IMR-90 (cell line): ENCODE measurements around the gene PLGRKT. TPM values are rescaled to one million over a fixed set of nuclear protein-coding genes. Genes with fewer than 3 reads are reported as not detected.

Experiments
- ATAC-seq: fragments of 200-7000 bp; cut with Tn5 transposase; 2 replicates; pipeline ENCODE4 v1.9.1; 2020; ENCODE audit warnings: low read depth, mild to moderate bottlenecking, moderate library complexity
- BruUV-seq: library from RNA; stranded (reverse); fragments of 400-500 nt; replicated peaks from 2 replicates; lab custom pipeline; 2021; lab: Mats Ljungman, UMichigan
- CTCF ChIA-PET: fragments of 300-600 bp; formaldehyde crosslinking; extraction: SDS; loops from one replicate; lab custom pipeline; 2021; ENCODE audit warnings: antibody characterized with exemption; lab: Yijun Ruan, JAX
- POLR2A ChIA-PET: fragments of 300-600 bp; sonication (Branson Sonifier 250); formaldehyde crosslinking; loops from one replicate; lab custom pipeline; 2022; ENCODE audit warnings: antibody characterized with exemption; ENCODE audit not compliant: unreplicated experiment; lab: Charles Lee
- DNase-seq: peaks from one replicate; pipeline ENCODE4 v3.0.0; 2013
- H2AFZ ChIP-seq: replicated peaks from 2 replicates; pipeline ENCODE3; 2013; ENCODE audit warnings: low read length, mild to moderate bottlenecking; ENCODE audit not compliant: poor library complexity
- H2AK5ac ChIP-seq: 2 replicates; pipeline ENCODE4 v1.6.1; 2013; ENCODE audit warnings: low read depth, low read length, inconsistent platforms
- H2AK9ac ChIP-seq: replicated peaks from 2 replicates; pipeline ENCODE3; 2013; ENCODE audit warnings: mild to moderate bottlenecking, low read depth, low read length, moderate library complexity; ENCODE audit not compliant: poor library complexity
- H2BK120ac ChIP-seq: 2 replicates; pipeline ENCODE4 v1.6.1; 2013; ENCODE audit warnings: low read depth, low read length, inconsistent platforms
- H2BK15ac ChIP-seq: 3 replicates; pipeline ENCODE4 v1.6.1; 2013; ENCODE audit warnings: low read depth, low read length, inconsistent platforms
- H2BK20ac ChIP-seq: 2 replicates; pipeline ENCODE4 v1.6.1; 2013; ENCODE audit warnings: low read depth, mild to moderate bottlenecking, inconsistent platforms, low read length, moderate library complexity
- H2BK5ac ChIP-seq: 2 replicates; pipeline ENCODE4 v1.6.1; 2013; ENCODE audit warnings: mild to moderate bottlenecking, low read depth, low read length, inconsistent platforms; ENCODE audit not compliant: poor library complexity, severe bottlenecking
- H3K14ac ChIP-seq: replicated peaks from 2 replicates; pipeline ENCODE4 v1.6.1; 2013; ENCODE audit warnings: low read depth, low read length, inconsistent platforms
- H3K18ac ChIP-seq: 2 replicates; pipeline ENCODE4 v1.6.1; 2013; ENCODE audit warnings: low read depth, low read length, control low read depth
- H3K23ac ChIP-seq: 2 replicates; pipeline ENCODE4 v1.6.1; 2013; ENCODE audit warnings: low read depth, low read length, inconsistent platforms
- H3K27ac ChIP-seq: 2 replicates; pipeline ENCODE4 v1.5.1; 2013; ENCODE audit warnings: mild to moderate bottlenecking, control low read depth, low read length; ENCODE audit not compliant: insufficient read depth
- H3K27me3 ChIP-seq: 2 replicates; pipeline ENCODE4 v1.6.1; 2013; ENCODE audit warnings: low read length; ENCODE audit not compliant: control insufficient read depth, insufficient read depth
- H3K36me3 ChIP-seq: 2 replicates; pipeline ENCODE4 v1.6.1; 2013; ENCODE audit warnings: low read length, mixed read lengths; ENCODE audit not compliant: control insufficient read depth, insufficient read depth
- H3K4ac ChIP-seq: 2 replicates; pipeline ENCODE4 v1.6.1; 2013; ENCODE audit warnings: low read depth, low read length, inconsistent platforms
- H3K4me1 ChIP-seq: 2 replicates; pipeline ENCODE4 v1.6.1; 2013; ENCODE audit warnings: low read length, mixed read lengths; ENCODE audit not compliant: control insufficient read depth, insufficient read depth
- H3K4me2 ChIP-seq: 2 replicates; pipeline ENCODE4 v1.6.1; 2013; ENCODE audit warnings: low read depth, mild to moderate bottlenecking, control low read depth, low read length, moderate library complexity
- H3K4me3 ChIP-seq: 2 replicates; pipeline ENCODE4 v1.5.1; 2013; ENCODE audit warnings: low read depth, mild to moderate bottlenecking, control low read depth, low read length, moderate library complexity; ENCODE audit not compliant: insufficient read depth
- H3K56ac ChIP-seq: 2 replicates; pipeline ENCODE4 v1.6.1; 2013; ENCODE audit warnings: low read length, inconsistent platforms; ENCODE audit not compliant: insufficient read depth; ENCODE audit errors: extremely low read depth
- H3K79me1 ChIP-seq, 2 experiments: 2 replicates each; pipeline ENCODE4 v1.6.1; 2013; ENCODE audit warnings: low read length in 2 of 2, inconsistent platforms in 1 of 2, low read depth in 1 of 2
- H3K9ac ChIP-seq: 2 replicates; pipeline ENCODE4 v1.6.1; 2013; ENCODE audit warnings: low read depth, low read length, control low read depth
- H3K9me1 ChIP-seq: 2 replicates; pipeline ENCODE4 v1.6.1; 2013; ENCODE audit warnings: low read length, inconsistent platforms; ENCODE audit not compliant: insufficient read depth
- H3K9me3 ChIP-seq: 2 replicates; pipeline ENCODE4 v1.6.1; 2013; ENCODE audit warnings: low read length; ENCODE audit not compliant: control insufficient read depth, insufficient read depth
- H4K20me1 ChIP-seq: 2 replicates; pipeline ENCODE4 v1.6.1; 2013; ENCODE audit warnings: low read length, inconsistent platforms; ENCODE audit not compliant: insufficient read depth
- H4K5ac ChIP-seq: 2 replicates; pipeline ENCODE4 v1.6.1; 2013; ENCODE audit warnings: mild to moderate bottlenecking, low read depth, low read length, control low read depth
- H4K8ac ChIP-seq, 2 experiments: 2 replicates each; pipeline ENCODE4 v1.6.1; 2013; ENCODE audit warnings: low read depth in 2 of 2, low read length in 2 of 2, control low read depth in 1 of 2, inconsistent platforms in 1 of 2
- H4K91ac ChIP-seq: 2 replicates; pipeline ENCODE4 v1.6.1; 2013; ENCODE audit warnings: low read depth, low read length, inconsistent platforms; ENCODE audit not compliant: insufficient read depth
- BHLHE40 ChIP-seq: fragments of 150-350 bp; IDR thresholded peaks from 2 replicates; pipeline ENCODE4 v1.6.1; 2016; ENCODE audit warnings: mild to moderate bottlenecking, low read depth, low read length
- CEBPB ChIP-seq: IDR thresholded peaks from 2 replicates; pipeline ENCODE4 v1.6.1; 2012; ENCODE audit warnings: low read depth, low read length, improper control_type of control experiment
- CTCF ChIP-seq: conservative IDR thresholded peaks from 2 replicates; pipeline ENCODE4 v1.5.1; 2012; ENCODE audit warnings: mild to moderate bottlenecking, low read depth, low read length, improper control_type of control experiment
- ELK1 ChIP-seq: fragments of 150-350 bp; IDR thresholded peaks from 2 replicates; pipeline ENCODE4 v1.6.1; 2016; ENCODE audit warnings: low read depth, mild to moderate bottlenecking, low read length, moderate library complexity, borderline replicate concordance
- FOS ChIP-seq: fragments of 150-350 bp; IDR thresholded peaks from 2 replicates; pipeline ENCODE4 v1.6.1; 2016; ENCODE audit warnings: low read depth, low read length
- MAFK ChIP-seq: IDR thresholded peaks from 2 replicates; pipeline ENCODE4 v1.6.1; 2012; ENCODE audit warnings: low read depth, low read length, improper control_type of control experiment
- MAZ ChIP-seq: IDR thresholded peaks from 2 replicates; pipeline ENCODE4 v1.6.1; 2012; ENCODE audit warnings: low read depth, mild to moderate bottlenecking, low read length, improper control_type of control experiment, moderate library complexity, borderline replicate concordance
- MXI1 ChIP-seq: IDR thresholded peaks from 2 replicates; pipeline ENCODE4 v1.6.1; 2012; ENCODE audit warnings: low read depth, mild to moderate bottlenecking, low read length, moderate library complexity, borderline replicate concordance
- POLR2A ChIP-seq: IDR thresholded peaks from 2 replicates; pipeline ENCODE4 v1.6.1; 2012; ENCODE audit warnings: mild to moderate bottlenecking, low read depth, low read length
- RAD21 ChIP-seq: IDR thresholded peaks from 2 replicates; pipeline ENCODE4 v1.6.1; 2012; ENCODE audit warnings: low read length, improper control_type of control experiment
- RCOR1 ChIP-seq: IDR thresholded peaks from 2 replicates; pipeline ENCODE4 v1.6.1; 2012; ENCODE audit warnings: mild to moderate bottlenecking, low read length, improper control_type of control experiment; ENCODE audit not compliant: insufficient replicate concordance
- RFX5 ChIP-seq: IDR thresholded peaks from 2 replicates; pipeline ENCODE4 v1.8.0; 2012; ENCODE audit warnings: low read depth, mild to moderate bottlenecking, low read length, moderate library complexity
- USF2 ChIP-seq: fragments of 150-350 bp; IDR thresholded peaks from 2 replicates; pipeline ENCODE4 v1.6.1; 2017; ENCODE audit warnings: mild to moderate bottlenecking, antibody characterized with exemption, low read length, low read depth
- WGBS, 2 experiments: methylation state at CpG; one replicate each; pipeline versions ENCODE4 v1.1.5 to v1.1.7; 2013; ENCODE audit warnings: missing lambda C conversion rate in 2 of 2; ENCODE audit not compliant: insufficient read length in 1 of 2; ENCODE audit errors: extremely low coverage in 2 of 2; 5-methylcytosine and 5-hydroxymethylcytosine counted together
- dilution Hi-C: fragments of 300-500 bp; cut with HindIII; formaldehyde crosslinking; loops from one replicate; pipeline ENCODE4 v1.14.3; 2018; ENCODE audit warnings: low sequenced_read_pairs; ENCODE audit not compliant: unreplicated experiment
- in situ Hi-C: fragments of 300-500 bp; cut with MboI; formaldehyde crosslinking; loops from 3 replicates; pipeline ENCODE4 v1.14.3; 2019; ENCODE audit warnings: low sequenced_read_pairs, inconsistent platforms, mixed read lengths
- intact Hi-C: fragments of 100-400 bp; cut with micrococcal nuclease; formaldehyde crosslinking; loops from 2 replicates; pipeline ENCODE4 v1.10.0; 2022
- polyA plus RNA-seq, 3 experiments: library from polyadenylated mRNA; depleted of rRNA; stranded (reverse); fragments of >200 nt; gene quantifications; 2 replicates each; pipeline ENCODE4 v1.2.3, GENCODE V29; 2012; ENCODE audit warnings: low replicate concordance in 1 of 3
- total RNA-seq: library from RNA; depleted of rRNA; stranded (reverse); fragments of >200 nt; gene quantifications from 2 replicates; pipeline ENCODE4 v1.2.3, GENCODE V29; 2012

Gene PLGRKT
- total and polyA plus RNA-seq, 2 of the 4 experiments (the other 2 are of a cell fraction): 10.8 to 12.7 TPM

- Histone ChIP-seq H3K27ac (no peak overlapping the region), H3K4ac (no peak overlapping the region), H3K14ac (no peak overlapping the region), H4K8ac (peak overlapping the region; percentile 19 to 33; a peak in 2 of 4 replicates), H2BK120ac (0 out of 2 replicates have a peak overlapping the region, but pooled peaks have one; percentile 23), H2AK5ac (peak overlapping the region; percentile 70; the same call in 1 of the 2 replicates), H3K36me3 (no peaks in the 10 kb centered on the region), H3K9me3 (no peaks in the 10 kb centered on the region), H2BK20ac (peak overlapping the region; percentile 36; the same call in 1 of the 2 replicates), H2BK5ac (no peak overlapping the region), H3K9me1 (peaks cover 2% of the 10 kb centered on the region; the same call in 1 of the 2 replicates), H3K4me3 (no peak overlapping the region), H2BK15ac (0 out of 3 replicates have a peak overlapping the region, but pooled peaks have one; percentile 39), H4K91ac (no peak overlapping the region), H3K27me3 (no peaks in the 10 kb centered on the region), H4K5ac (no peak overlapping the region; the same call in 1 of the 2 replicates), H3K4me1 (peaks cover 5% of the 10 kb centered on the region), H3K4me2 (no peak overlapping the region), H3K9ac (no peak overlapping the region), H3K56ac (no peak overlapping the region), H3K79me1 (peaks cover 0 to 21% of the 10 kb centered on the region in 2 experiments; a peak in 2 of 4 replicates), H4K20me1 (no peaks in the 10 kb centered on the region), H2AK9ac (no peak overlapping the region), H3K23ac (no peak overlapping the region), H3K18ac (no peak overlapping the region), H2AFZ (no peak overlapping the region)
- no peak for DNase-seq
- 100% methylated on average over 1 of the region's 5 CpGs; no CpG with 5 or more reads in 1 of the 2 experiments for WGBS, 2 experiments
- ATAC-seq: no peak
- intact Hi-C loops (no loop called here), in situ Hi-C loops (loop anchor here (25.0 kb wide), 1 partner anchor 686 kb away; no protein-coding TSS in a partner anchor), dilution Hi-C loops (no loop called here)
- no TSS peak for BruUV-seq
- POLR2A ChIA-PET: no interaction called here
- CTCF ChIA-PET: interaction anchor here (2.1 kb wide), 1 partner anchor 152 kb away, joined by 9 read pairs; no protein-coding TSS in a partner anchor
- TF ChIP-seq POLR2A (no peak), USF2 (no peak), ELK1 (no peak), FOS (no peak), RFX5 (no peak), RAD21 (no peak), CEBPB (no peak), MAFK (no peak), RCOR1 (no peak), CTCF (no peak), BHLHE40 (no peak), MXI1 (no peak), MAZ (no peak)
Observed at GRCh38 chr9:5448461-5449435, 11.0 kb upstream of the PLGRKT start.
